ENCODE measurements around the gene ZCCHC4.

DNA sequence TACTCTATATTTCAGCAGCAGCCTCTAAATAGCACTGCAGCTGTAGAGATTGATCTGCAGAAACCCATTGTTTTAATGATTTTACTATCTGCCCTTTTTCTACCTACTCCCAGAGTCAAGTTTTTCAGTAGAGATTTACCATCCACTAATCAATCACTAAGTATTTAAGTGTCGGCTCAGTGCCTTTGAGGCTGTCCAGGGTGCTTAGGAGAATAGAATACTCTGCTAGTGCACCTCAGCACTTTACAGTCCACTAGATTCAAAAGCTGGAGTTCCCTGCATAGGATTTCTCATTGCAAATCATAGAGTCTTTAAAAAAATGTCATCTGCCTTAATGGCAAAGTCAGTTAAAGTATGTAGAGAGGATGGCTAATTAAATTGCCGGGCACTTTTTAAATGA is 34.9 kb downstream of the ZCCHC4 start:
- TF ChIP-seq, protein P1, sequence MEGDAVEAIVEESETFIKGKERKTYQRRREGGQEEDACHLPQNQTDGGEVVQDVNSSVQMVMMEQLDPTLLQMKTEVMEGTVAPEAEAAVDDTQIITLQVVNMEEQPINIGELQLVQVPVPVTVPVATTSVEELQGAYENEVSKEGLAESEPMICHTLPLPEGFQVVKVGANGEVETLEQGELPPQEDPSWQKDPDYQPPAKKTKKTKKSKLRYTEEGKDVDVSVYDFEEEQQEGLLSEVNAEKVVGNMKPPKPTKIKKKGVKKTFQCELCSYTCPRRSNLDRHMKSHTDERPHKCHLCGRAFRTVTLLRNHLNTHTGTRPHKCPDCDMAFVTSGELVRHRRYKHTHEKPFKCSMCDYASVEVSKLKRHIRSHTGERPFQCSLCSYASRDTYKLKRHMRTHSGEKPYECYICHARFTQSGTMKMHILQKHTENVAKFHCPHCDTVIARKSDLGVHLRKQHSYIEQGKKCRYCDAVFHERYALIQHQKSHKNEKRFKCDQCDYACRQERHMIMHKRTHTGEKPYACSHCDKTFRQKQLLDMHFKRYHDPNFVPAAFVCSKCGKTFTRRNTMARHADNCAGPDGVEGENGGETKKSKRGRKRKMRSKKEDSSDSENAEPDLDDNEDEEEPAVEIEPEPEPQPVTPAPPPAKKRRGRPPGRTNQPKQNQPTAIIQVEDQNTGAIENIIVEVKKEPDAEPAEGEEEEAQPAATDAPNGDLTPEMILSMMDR (conservative IDR thresholded peaks at IDR 0.05; ENCODE audit: low read depth, low read length), result no peak
- TF ChIP-seq NFE2L2 (IDR thresholded peaks at IDR 0.05; ENCODE audit: low read depth, low read length), result no peak
- TF ChIP-seq POLR2A (IDR thresholded peaks at IDR 0.05; ENCODE audit: low read depth, low read length), result no peak
- TF ChIP-seq, protein P2, sequence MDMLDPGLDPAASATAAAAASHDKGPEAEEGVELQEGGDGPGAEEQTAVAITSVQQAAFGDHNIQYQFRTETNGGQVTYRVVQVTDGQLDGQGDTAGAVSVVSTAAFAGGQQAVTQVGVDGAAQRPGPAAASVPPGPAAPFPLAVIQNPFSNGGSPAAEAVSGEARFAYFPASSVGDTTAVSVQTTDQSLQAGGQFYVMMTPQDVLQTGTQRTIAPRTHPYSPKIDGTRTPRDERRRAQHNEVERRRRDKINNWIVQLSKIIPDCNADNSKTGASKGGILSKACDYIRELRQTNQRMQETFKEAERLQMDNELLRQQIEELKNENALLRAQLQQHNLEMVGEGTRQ (IDR thresholded peaks at IDR 0.05; ENCODE audit: low read depth, low read length), result no peak
- TF ChIP-seq RAD21 (IDR thresholded peaks at IDR 0.05; ENCODE audit: low read length), result no peak
- TF ChIP-seq CEBPB (IDR thresholded peaks at IDR 0.05; ENCODE audit: low read depth, low read length), result no peak
- TF ChIP-seq, protein P3, sequence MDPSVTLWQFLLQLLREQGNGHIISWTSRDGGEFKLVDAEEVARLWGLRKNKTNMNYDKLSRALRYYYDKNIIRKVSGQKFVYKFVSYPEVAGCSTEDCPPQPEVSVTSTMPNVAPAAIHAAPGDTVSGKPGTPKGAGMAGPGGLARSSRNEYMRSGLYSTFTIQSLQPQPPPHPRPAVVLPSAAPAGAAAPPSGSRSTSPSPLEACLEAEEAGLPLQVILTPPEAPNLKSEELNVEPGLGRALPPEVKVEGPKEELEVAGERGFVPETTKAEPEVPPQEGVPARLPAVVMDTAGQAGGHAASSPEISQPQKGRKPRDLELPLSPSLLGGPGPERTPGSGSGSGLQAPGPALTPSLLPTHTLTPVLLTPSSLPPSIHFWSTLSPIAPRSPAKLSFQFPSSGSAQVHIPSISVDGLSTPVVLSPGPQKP (IDR thresholded peaks at IDR 0.05; ENCODE audit: borderline replicate concordance, low read depth, low read length), result no peak
- no peak for TF ChIP-seq FOS (IDR thresholded peaks at IDR 0.05; ENCODE audit: low read depth, low read length)
- no peak for TF ChIP-seq RCOR1 (IDR thresholded peaks at IDR 0.05; ENCODE audit: insufficient replicate concordance, low read length)
- no peak for TF ChIP-seq MAFK (IDR thresholded peaks at IDR 0.05; ENCODE audit: low read depth, low read length)
- no peak for TF ChIP-seq SMC3 (IDR thresholded peaks at IDR 0.05; ENCODE audit: low read depth, low read length)
- TF ChIP-seq MAZ (IDR thresholded peaks at IDR 0.05; ENCODE audit: borderline replicate concordance, low read depth, low read length), result no peak
- no peak for TF ChIP-seq BHLHE40 (IDR thresholded peaks at IDR 0.05; ENCODE audit: low read depth, low read length)

Data from IMR-90 (cell line).